ENCODE data around the gene MYRIP.

DNA sequence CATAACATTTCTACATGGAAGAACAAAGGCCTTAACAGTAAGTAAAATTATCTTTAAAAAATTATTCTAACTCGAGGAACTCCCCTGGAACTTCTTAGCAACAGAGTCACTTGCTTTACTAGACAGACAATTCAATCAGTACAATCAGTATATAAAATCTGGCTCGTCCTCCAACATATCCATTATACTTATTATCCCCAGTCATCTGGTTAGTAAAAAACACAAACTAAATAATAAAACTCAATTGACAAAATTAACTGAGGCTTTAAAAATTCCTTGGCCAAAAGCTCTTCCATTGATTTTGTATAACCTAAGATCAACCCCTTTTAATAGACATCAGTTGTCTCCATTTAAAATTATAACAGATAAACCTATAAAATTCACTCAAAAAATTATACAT lies 105.6 kb downstream of the MYRIP start:
- TF ChIP-seq JUNB (IDR thresholded peaks at IDR 0.05; ENCODE audit: unreplicated experiment) (no peak), POLR2AphosphoS5 (IDR thresholded peaks at IDR 0.05; ENCODE audit: low read depth) (no peak), REST (IDR thresholded peaks at IDR 0.05; ENCODE audit: unreplicated experiment) (no peak), CREB1 (CRISPR knock-in tag; IDR thresholded peaks at IDR 0.05; ENCODE audit: low read depth) (no peak), EZH2 (IDR thresholded peaks at IDR 0.05; ENCODE audit: low read depth, unreplicated experiment) (no peak), EZH2phosphoT487 (IDR thresholded peaks at IDR 0.05; ENCODE audit: unreplicated experiment) (no peak), NANOG (IDR thresholded peaks at IDR 0.05; ENCODE audit: borderline replicate concordance) (no peak)
- TF ChIP-seq, protein P1, sequence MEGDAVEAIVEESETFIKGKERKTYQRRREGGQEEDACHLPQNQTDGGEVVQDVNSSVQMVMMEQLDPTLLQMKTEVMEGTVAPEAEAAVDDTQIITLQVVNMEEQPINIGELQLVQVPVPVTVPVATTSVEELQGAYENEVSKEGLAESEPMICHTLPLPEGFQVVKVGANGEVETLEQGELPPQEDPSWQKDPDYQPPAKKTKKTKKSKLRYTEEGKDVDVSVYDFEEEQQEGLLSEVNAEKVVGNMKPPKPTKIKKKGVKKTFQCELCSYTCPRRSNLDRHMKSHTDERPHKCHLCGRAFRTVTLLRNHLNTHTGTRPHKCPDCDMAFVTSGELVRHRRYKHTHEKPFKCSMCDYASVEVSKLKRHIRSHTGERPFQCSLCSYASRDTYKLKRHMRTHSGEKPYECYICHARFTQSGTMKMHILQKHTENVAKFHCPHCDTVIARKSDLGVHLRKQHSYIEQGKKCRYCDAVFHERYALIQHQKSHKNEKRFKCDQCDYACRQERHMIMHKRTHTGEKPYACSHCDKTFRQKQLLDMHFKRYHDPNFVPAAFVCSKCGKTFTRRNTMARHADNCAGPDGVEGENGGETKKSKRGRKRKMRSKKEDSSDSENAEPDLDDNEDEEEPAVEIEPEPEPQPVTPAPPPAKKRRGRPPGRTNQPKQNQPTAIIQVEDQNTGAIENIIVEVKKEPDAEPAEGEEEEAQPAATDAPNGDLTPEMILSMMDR (conservative IDR thresholded peaks at IDR 0.05; ENCODE audit: low read depth in 2 of 2), result no peak
- TF ChIP-seq, protein P2, sequence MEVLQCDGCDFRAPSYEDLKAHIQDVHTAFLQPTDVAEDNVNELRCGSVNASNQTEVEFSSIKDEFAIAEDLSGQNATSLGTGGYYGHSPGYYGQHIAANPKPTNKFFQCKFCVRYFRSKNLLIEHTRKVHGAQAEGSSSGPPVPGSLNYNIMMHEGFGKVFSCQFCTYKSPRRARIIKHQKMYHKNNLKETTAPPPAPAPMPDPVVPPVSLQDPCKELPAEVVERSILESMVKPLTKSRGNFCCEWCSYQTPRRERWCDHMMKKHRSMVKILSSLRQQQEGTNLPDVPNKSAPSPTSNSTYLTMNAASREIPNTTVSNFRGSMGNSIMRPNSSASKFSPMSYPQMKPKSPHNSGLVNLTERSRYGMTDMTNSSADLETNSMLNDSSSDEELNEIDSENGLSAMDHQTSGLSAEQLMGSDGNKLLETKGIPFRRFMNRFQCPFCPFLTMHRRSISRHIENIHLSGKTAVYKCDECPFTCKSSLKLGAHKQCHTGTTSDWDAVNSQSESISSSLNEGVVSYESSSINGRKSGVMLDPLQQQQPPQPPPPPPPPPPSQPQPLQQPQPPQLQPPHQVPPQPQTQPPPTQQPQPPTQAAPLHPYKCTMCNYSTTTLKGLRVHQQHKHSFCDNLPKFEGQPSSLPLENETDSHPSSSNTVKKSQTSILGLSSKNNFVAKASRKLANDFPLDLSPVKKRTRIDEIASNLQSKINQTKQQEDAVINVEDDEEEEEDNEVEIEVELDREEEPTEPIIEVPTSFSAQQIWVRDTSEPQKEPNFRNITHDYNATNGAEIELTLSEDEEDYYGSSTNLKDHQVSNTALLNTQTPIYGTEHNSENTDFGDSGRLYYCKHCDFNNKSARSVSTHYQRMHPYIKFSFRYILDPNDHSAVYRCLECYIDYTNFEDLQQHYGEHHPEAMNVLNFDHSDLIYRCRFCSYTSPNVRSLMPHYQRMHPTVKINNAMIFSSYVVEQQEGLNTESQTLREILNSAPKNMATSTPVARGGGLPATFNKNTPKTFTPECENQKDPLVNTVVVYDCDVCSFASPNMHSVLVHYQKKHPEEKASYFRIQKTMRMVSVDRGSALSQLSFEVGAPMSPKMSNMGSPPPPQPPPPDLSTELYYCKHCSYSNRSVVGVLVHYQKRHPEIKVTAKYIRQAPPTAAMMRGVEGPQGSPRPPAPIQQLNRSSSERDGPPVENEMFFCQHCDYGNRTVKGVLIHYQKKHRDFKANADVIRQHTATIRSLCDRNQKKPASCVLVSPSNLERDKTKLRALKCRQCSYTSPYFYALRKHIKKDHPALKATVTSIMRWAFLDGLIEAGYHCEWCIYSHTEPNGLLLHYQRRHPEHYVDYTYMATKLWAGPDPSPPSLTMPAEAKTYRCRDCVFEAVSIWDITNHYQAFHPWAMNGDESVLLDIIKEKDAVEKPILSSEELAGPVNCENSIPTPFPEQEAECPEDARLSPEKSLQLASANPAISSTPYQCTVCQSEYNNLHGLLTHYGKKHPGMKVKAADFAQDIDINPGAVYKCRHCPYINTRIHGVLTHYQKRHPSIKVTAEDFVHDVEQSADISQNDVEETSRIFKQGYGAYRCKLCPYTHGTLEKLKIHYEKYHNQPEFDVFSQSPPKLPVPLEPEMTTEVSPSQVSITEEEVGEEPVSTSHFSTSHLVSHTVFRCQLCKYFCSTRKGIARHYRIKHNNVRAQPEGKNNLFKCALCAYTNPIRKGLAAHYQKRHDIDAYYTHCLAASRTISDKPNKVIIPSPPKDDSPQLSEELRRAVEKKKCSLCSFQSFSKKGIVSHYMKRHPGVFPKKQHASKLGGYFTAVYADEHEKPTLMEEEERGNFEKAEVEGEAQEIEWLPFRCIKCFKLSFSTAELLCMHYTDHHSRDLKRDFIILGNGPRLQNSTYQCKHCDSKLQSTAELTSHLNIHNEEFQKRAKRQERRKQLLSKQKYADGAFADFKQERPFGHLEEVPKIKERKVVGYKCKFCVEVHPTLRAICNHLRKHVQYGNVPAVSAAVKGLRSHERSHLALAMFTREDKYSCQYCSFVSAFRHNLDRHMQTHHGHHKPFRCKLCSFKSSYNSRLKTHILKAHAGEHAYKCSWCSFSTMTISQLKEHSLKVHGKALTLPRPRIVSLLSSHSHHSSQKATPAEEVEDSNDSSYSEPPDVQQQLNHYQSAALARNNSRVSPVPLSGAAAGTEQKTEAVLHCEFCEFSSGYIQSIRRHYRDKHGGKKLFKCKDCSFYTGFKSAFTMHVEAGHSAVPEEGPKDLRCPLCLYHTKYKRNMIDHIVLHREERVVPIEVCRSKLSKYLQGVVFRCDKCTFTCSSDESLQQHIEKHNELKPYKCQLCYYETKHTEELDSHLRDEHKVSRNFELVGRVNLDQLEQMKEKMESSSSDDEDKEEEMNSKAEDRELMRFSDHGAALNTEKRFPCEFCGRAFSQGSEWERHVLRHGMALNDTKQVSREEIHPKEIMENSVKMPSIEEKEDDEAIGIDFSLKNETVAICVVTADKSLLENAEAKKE (CRISPR knock-in tag; IDR thresholded peaks at IDR 0.05), result no peak
